ENCODE measurements around the gene HTT.

HTT gene

GRCh38 chr4:3130201-3130600 is 55.7 kb downstream of the HTT start:
- Histone ChIP-seq H4K20me1 (ENCODE audit: insufficient read depth, low read length) (no peaks in the 10 kb centered on the region), H3K9me3 (replicated peaks; ENCODE audit: insufficient read depth, low read length) (no peaks in the 10 kb centered on the region), H3K4me2 (ENCODE audit: low read depth, low read length) (no peak overlapping the region), H3F3A (ENCODE audit: insufficient read depth, low read length) (no peaks in the 10 kb centered on the region), H3K9me2 (replicated peaks; ENCODE audit: insufficient read depth, low read length) (no peaks in the 10 kb centered on the region), H3K79me2 (ENCODE audit: low read length) (no peaks in the 10 kb centered on the region), H3K9ac (ENCODE audit: low read length) (no peak overlapping the region), H3K36me3 (replicated peaks; ENCODE audit: insufficient read depth, low read length) (peaks cover 9% of the 10 kb centered on the region; the same call in 1 of the 2 replicates), H2AFZ (ENCODE audit: low read length) (no peak overlapping the region), H3K4me1 (ENCODE audit: low read length) (no peaks in the 10 kb centered on the region), H3K27me3 (replicated peaks; ENCODE audit: insufficient read depth, low read length) (no peaks in the 10 kb centered on the region), H3K27ac (ENCODE audit: low read length) (no peak overlapping the region), H3K4me3 (ENCODE audit: low read length) (no peak overlapping the region)
- TF ChIP-seq EZH2 (optimal IDR thresholded peaks at IDR 0.05; ENCODE audit: low read depth, low read length) (no peak), CTCF (IDR thresholded peaks at IDR 0.05; ENCODE audit: low read length) (no peak), EZH2phosphoT487 (IDR thresholded peaks at IDR 0.05; ENCODE audit: low read length) (no peak)
- no peak for DNase-seq

- Histone ChIP-seq H3K36me3 (replicated peaks; ENCODE audit: insufficient read depth, low read length) (peaks cover 9% of the 10 kb centered on the region; the same call in 1 of the 2 replicates), H3K27ac (ENCODE audit: low read length) (no peak overlapping the region), H3K9ac (ENCODE audit: low read length) (no peak overlapping the region), H3F3A (ENCODE audit: insufficient read depth, low read length) (no peaks in the 10 kb centered on the region), H2AFZ (ENCODE audit: low read length) (no peak overlapping the region), H3K79me2 (ENCODE audit: low read length) (no peaks in the 10 kb centered on the region), H4K20me1 (ENCODE audit: insufficient read depth, low read length) (no peaks in the 10 kb centered on the region), H3K9me3 (replicated peaks; ENCODE audit: insufficient read depth, low read length) (no peaks in the 10 kb centered on the region), H3K4me3 (ENCODE audit: low read length) (no peak overlapping the region), H3K9me2 (replicated peaks; ENCODE audit: insufficient read depth, low read length) (no peaks in the 10 kb centered on the region), H3K27me3 (replicated peaks; ENCODE audit: insufficient read depth, low read length) (no peaks in the 10 kb centered on the region), H3K4me1 (ENCODE audit: low read length) (no peaks in the 10 kb centered on the region), H3K4me2 (ENCODE audit: low read depth, low read length) (no peak overlapping the region)
- TF ChIP-seq EZH2phosphoT487 (IDR thresholded peaks at IDR 0.05; ENCODE audit: low read length) = no peak
- no peak for TF ChIP-seq EZH2 (optimal IDR thresholded peaks at IDR 0.05; ENCODE audit: low read depth, low read length)
- DNase-seq = no peak
Observed at GRCh38 chr4:3130826-3131225, 56.3 kb downstream of the HTT start.

- Histone ChIP-seq H3K27me3 (replicated peaks; ENCODE audit: insufficient read depth, low read length) (no peaks in the 10 kb centered on the region), H3K4me1 (ENCODE audit: low read length) (no peaks in the 10 kb centered on the region), H3K9ac (ENCODE audit: low read length) (no peak overlapping the region), H3F3A (ENCODE audit: insufficient read depth, low read length) (no peaks in the 10 kb centered on the region), H2AFZ (ENCODE audit: low read length) (no peak overlapping the region), H3K9me2 (replicated peaks; ENCODE audit: insufficient read depth, low read length) (no peaks in the 10 kb centered on the region), H3K36me3 (replicated peaks; ENCODE audit: insufficient read depth, low read length) (peaks cover 9% of the 10 kb centered on the region; the same call in 1 of the 2 replicates), H3K27ac (ENCODE audit: low read length) (no peak overlapping the region), H4K20me1 (ENCODE audit: insufficient read depth, low read length) (no peaks in the 10 kb centered on the region), H3K4me2 (ENCODE audit: low read depth, low read length) (no peak overlapping the region), H3K4me3 (ENCODE audit: low read length) (no peak overlapping the region), H3K79me2 (ENCODE audit: low read length) (no peaks in the 10 kb centered on the region), H3K9me3 (replicated peaks; ENCODE audit: insufficient read depth, low read length) (no peaks in the 10 kb centered on the region)
- no peak for DNase-seq
- no peak for TF ChIP-seq CTCF (IDR thresholded peaks at IDR 0.05; ENCODE audit: low read length)
- TF ChIP-seq EZH2phosphoT487 (IDR thresholded peaks at IDR 0.05; ENCODE audit: low read length) = no peak
- TF ChIP-seq EZH2 (optimal IDR thresholded peaks at IDR 0.05; ENCODE audit: low read depth, low read length) = no peak
Observed at GRCh38 chr4:3134201-3134600, 59.7 kb downstream of the HTT start.

- Histone ChIP-seq H4K20me1 (ENCODE audit: insufficient read depth, low read length) (no peaks in the 10 kb centered on the region), H3K4me2 (ENCODE audit: low read depth, low read length) (no peak overlapping the region), H3F3A (ENCODE audit: insufficient read depth, low read length) (no peaks in the 10 kb centered on the region), H3K9ac (ENCODE audit: low read length) (no peak overlapping the region), H3K9me3 (replicated peaks; ENCODE audit: insufficient read depth, low read length) (no peaks in the 10 kb centered on the region), H3K9me2 (replicated peaks; ENCODE audit: insufficient read depth, low read length) (no peaks in the 10 kb centered on the region), H3K79me2 (ENCODE audit: low read length) (no peaks in the 10 kb centered on the region), H3K36me3 (replicated peaks; ENCODE audit: insufficient read depth, low read length) (peaks cover 9% of the 10 kb centered on the region; the same call in 1 of the 2 replicates), H2AFZ (ENCODE audit: low read length) (no peak overlapping the region), H3K4me1 (ENCODE audit: low read length) (no peaks in the 10 kb centered on the region), H3K27me3 (replicated peaks; ENCODE audit: insufficient read depth, low read length) (no peaks in the 10 kb centered on the region), H3K27ac (ENCODE audit: low read length) (no peak overlapping the region), H3K4me3 (ENCODE audit: low read length) (no peak overlapping the region)
- peak; percentile 22 for DNase-seq
- no peak for TF ChIP-seq EZH2phosphoT487 (IDR thresholded peaks at IDR 0.05; ENCODE audit: low read length)
- TF ChIP-seq CTCF (IDR thresholded peaks at IDR 0.05; ENCODE audit: low read length) = no peak
- TF ChIP-seq EZH2 (optimal IDR thresholded peaks at IDR 0.05; ENCODE audit: low read depth, low read length) = no peak
Observed at GRCh38 chr4:3135155-3136011, 60.9 kb downstream of the HTT start.
